ENCODE results near the gene FHOD3. TPM values are rescaled to one million over a fixed set of nuclear protein-coding genes. Genes with fewer than 3 reads are reported as not detected.

FHOD3 gene
- polyA plus RNA-seq, 2 of the 4 experiments (the other 2 are of a cell fraction): 2.5 to 3.6 TPM

DNA sequence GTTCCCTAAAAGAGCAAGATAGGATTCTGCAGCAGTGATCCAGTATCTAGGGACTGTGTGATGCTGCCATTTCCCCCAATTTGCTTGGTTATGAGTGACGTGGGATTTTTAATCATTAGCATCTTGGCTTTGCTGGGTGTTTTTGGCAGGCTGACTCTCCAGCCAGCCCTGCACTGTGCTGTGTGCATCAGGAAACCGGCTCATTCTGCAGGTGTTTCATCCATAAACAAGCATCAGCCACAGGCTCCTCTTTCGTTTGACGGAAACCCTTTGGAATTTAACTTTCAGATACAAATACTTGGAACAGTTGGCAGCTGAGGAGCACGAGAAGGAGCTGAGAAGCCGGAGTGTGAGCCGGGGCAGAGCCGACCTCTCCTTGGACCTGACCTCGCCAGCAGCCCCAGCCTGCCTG, 395.4 kb downstream of the FHOD3 start:
- no peak for TF ChIP-seq KDM1A (IDR thresholded peaks at IDR 0.05; ENCODE audit: low read depth)
- no peak for TF ChIP-seq BHLHE40 (IDR thresholded peaks at IDR 0.05; ENCODE audit: low read depth, low read length)
- no peak for TF ChIP-seq MAFK (IDR thresholded peaks at IDR 0.05; ENCODE audit: partially characterized antibody)
- TF ChIP-seq, protein P1, sequence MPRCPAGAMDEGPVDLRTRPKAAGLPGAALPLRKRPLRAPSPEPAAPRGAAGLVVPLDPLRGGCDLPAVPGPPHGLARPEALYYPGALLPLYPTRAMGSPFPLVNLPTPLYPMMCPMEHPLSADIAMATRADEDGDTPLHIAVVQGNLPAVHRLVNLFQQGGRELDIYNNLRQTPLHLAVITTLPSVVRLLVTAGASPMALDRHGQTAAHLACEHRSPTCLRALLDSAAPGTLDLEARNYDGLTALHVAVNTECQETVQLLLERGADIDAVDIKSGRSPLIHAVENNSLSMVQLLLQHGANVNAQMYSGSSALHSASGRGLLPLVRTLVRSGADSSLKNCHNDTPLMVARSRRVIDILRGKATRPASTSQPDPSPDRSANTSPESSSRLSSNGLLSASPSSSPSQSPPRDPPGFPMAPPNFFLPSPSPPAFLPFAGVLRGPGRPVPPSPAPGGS (IDR thresholded peaks at IDR 0.05): no peak
- ChIA-PET POLR2A (no interaction called here), CTCF (no interaction called here)
- Histone ChIP-seq H3K27ac (no peak overlapping the region), H3K4me1 (no peaks in the 10 kb centered on the region), H3K4me2 (no peak overlapping the region), H3K9me3 (no peaks in the 10 kb centered on the region), H3K4me3 (no peak overlapping the region)
- no peak for ATAC-seq
- no peak for DNase-seq (ENCODE audit: low read depth in 1 of 2, low spot score in 1 of 2)
- WGBS (ENCODE audit: missing lambda C conversion rate): 67% methylated on average over 6 of the region's 9 CpGs
- no peak for FAIRE-seq

DNA sequence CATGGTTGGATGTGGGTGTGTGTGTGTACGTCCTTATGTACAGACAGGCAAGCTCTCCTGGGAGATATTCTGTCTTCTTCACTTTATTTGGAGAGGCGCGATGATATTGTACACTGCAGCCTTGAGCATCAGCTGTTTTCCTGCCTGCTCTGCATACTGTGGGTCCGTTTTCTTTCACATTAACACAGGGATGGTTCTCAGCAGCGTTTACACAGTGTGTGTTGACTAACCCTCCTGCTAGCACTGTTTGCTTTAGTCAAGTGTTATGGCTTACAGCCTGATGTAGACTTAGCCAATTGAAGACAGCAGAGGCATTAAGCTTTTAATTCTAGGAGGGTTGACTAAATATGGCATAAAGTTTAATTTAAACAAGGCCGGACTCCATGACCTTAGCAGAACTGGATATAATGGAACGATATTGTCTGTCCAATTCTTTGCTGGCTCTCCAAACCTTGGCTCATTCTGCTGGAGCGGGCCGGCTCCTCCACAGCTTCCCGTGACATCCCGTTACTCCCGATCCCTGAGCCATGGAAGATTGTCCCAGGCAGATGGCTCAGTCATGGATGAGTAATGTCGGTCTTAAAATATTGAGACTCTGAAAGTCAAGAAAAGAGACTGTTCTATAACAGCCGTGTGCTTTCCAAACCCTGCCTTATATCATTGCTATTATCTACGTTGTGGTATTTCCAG, 396.6 kb downstream of the FHOD3 start:
- H3K4me2 ChIP-seq: no peak overlapping the region

DNA sequence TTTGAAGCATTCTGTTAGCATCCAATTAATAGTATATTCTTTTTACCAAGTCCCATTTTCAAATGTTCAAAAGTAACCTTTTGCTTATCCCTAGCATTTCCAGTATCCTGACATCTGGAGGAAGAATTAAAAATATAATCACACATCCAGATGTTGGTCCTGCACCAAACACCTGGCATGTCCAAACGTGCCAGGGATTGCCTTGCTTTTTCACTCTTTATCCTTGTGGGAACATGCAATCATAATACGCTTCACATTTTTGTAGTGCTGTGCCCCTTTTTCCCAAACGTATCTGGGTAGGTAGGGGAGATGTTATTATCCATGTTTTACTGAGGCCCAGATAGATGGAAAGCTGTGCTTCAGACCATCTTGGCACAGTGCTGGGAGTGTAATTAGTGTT, 398.3 kb downstream of the FHOD3 start:
- H3K4me1 ChIP-seq: no peaks in the 10 kb centered on the region
- POLR2A ChIA-PET: no interaction called here
- DNase-seq (ENCODE audit: low read depth in 1 of 2, low spot score in 1 of 2) (no peak), FAIRE-seq (no peak), ATAC-seq (no peak)
- no peak overlapping the region for H3K4me3 ChIP-seq
- WGBS (ENCODE audit: missing lambda C conversion rate): 51% methylated on average over 3 of the region's 3 CpGs
- H3K27ac ChIP-seq: no peak overlapping the region
- H3K9me3 ChIP-seq: no peaks in the 10 kb centered on the region
- no peak overlapping the region for H3K4me2 ChIP-seq
- TF ChIP-seq, protein P2, sequence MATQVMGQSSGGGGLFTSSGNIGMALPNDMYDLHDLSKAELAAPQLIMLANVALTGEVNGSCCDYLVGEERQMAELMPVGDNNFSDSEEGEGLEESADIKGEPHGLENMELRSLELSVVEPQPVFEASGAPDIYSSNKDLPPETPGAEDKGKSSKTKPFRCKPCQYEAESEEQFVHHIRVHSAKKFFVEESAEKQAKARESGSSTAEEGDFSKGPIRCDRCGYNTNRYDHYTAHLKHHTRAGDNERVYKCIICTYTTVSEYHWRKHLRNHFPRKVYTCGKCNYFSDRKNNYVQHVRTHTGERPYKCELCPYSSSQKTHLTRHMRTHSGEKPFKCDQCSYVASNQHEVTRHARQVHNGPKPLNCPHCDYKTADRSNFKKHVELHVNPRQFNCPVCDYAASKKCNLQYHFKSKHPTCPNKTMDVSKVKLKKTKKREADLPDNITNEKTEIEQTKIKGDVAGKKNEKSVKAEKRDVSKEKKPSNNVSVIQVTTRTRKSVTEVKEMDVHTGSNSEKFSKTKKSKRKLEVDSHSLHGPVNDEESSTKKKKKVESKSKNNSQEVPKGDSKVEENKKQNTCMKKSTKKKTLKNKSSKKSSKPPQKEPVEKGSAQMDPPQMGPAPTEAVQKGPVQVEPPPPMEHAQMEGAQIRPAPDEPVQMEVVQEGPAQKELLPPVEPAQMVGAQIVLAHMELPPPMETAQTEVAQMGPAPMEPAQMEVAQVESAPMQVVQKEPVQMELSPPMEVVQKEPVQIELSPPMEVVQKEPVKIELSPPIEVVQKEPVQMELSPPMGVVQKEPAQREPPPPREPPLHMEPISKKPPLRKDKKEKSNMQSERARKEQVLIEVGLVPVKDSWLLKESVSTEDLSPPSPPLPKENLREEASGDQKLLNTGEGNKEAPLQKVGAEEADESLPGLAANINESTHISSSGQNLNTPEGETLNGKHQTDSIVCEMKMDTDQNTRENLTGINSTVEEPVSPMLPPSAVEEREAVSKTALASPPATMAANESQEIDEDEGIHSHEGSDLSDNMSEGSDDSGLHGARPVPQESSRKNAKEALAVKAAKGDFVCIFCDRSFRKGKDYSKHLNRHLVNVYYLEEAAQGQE (IDR thresholded peaks at IDR 0.05): no peak
- TF ChIP-seq RNF2 (IDR thresholded peaks at IDR 0.05; ENCODE audit: borderline replicate concordance, low read depth): no peak
- no peak for TF ChIP-seq BHLHE40 (IDR thresholded peaks at IDR 0.05; ENCODE audit: low read depth, low read length)
- CTCF ChIA-PET: no interaction called here

More for the DNA sequence above, 396.6 kb downstream of the FHOD3 start:
- ATAC-seq (peak in 1 of 2 experiments; percentile 52; a peak in 2 of 6 replicates), DNase-seq (ENCODE audit: low read depth in 1 of 2, low spot score in 1 of 2) (peak in 1 of 2 experiments; percentile 19), FAIRE-seq (no peak)
- no peak for TF ChIP-seq ZSCAN20 (CRISPR knock-in tag; IDR thresholded peaks at IDR 0.05)
- TF ChIP-seq, protein P3, sequence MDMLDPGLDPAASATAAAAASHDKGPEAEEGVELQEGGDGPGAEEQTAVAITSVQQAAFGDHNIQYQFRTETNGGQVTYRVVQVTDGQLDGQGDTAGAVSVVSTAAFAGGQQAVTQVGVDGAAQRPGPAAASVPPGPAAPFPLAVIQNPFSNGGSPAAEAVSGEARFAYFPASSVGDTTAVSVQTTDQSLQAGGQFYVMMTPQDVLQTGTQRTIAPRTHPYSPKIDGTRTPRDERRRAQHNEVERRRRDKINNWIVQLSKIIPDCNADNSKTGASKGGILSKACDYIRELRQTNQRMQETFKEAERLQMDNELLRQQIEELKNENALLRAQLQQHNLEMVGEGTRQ (IDR thresholded peaks at IDR 0.05): no peak
- TF ChIP-seq EHMT2 (IDR thresholded peaks at IDR 0.05; ENCODE audit: low read depth): no peak
- no peak for TF ChIP-seq NR3C1 (IDR thresholded peaks at IDR 0.05)
- TF ChIP-seq NPAS2 (CRISPR knock-in tag; IDR thresholded peaks at IDR 0.05; ENCODE audit: borderline replicate concordance): no peak
- TF ChIP-seq ZC3H11A (IDR thresholded peaks at IDR 0.05): no peak
- TF ChIP-seq FOSB (CRISPR knock-in tag; IDR thresholded peaks at IDR 0.05): no peak
- TF ChIP-seq HOXB13 (CRISPR knock-in tag; IDR thresholded peaks at IDR 0.05; ENCODE audit: low read depth): no peak
- no peak for TF ChIP-seq EP300 (IDR thresholded peaks at IDR 0.05)
- TF ChIP-seq, protein P4, sequence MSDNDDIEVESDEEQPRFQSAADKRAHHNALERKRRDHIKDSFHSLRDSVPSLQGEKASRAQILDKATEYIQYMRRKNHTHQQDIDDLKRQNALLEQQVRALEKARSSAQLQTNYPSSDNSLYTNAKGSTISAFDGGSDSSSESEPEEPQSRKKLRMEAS (IDR thresholded peaks at IDR 0.05): no peak
- TF ChIP-seq, protein P5, sequence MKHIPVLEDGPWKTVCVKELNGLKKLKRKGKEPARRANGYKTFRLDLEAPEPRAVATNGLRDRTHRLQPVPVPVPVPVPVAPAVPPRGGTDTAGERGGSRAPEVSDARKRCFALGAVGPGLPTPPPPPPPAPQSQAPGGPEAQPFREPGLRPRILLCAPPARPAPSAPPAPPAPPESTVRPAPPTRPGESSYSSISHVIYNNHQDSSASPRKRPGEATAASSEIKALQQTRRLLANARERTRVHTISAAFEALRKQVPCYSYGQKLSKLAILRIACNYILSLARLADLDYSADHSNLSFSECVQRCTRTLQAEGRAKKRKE (CRISPR knock-in tag; IDR thresholded peaks at IDR 0.05; ENCODE audit: low read depth): no peak
- no peak for TF ChIP-seq ZNF302 (CRISPR knock-in tag; IDR thresholded peaks at IDR 0.05)
- TF ChIP-seq, protein P6, sequence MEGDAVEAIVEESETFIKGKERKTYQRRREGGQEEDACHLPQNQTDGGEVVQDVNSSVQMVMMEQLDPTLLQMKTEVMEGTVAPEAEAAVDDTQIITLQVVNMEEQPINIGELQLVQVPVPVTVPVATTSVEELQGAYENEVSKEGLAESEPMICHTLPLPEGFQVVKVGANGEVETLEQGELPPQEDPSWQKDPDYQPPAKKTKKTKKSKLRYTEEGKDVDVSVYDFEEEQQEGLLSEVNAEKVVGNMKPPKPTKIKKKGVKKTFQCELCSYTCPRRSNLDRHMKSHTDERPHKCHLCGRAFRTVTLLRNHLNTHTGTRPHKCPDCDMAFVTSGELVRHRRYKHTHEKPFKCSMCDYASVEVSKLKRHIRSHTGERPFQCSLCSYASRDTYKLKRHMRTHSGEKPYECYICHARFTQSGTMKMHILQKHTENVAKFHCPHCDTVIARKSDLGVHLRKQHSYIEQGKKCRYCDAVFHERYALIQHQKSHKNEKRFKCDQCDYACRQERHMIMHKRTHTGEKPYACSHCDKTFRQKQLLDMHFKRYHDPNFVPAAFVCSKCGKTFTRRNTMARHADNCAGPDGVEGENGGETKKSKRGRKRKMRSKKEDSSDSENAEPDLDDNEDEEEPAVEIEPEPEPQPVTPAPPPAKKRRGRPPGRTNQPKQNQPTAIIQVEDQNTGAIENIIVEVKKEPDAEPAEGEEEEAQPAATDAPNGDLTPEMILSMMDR (IDR thresholded peaks at IDR 0.05): no peak
- 56% methylated on average over 15 of the region's 15 CpGs for WGBS (ENCODE audit: missing lambda C conversion rate)
- CTCF ChIA-PET: no interaction called here
- no peak overlapping the region for H3K4me3 ChIP-seq
- no peaks in the 10 kb centered on the region for H3K9me3 ChIP-seq
- H3K27ac ChIP-seq: no peak overlapping the region
- H3K4me1 ChIP-seq: no peaks in the 10 kb centered on the region
- POLR2A ChIA-PET: no interaction called here
